Fibroblast of gingiva (primary cell): ENCODE results near the gene FAM168A.

Source experiments
- DNase-seq: peaks from one replicate; pipeline ENCODE4 v3.0.0-alpha.2; 2011; ENCODE audit warnings: low read depth

Gene FAM168A

GRCh38 chr11:73399636-73400035, 198.3 kb downstream of the FAM168A start:
- no peak for DNase-seq

GRCh38 chr11:73399159-73399590, 198.7 kb downstream of the FAM168A start:
- DNase-seq, result no peak

GRCh38 chr11:73398721-73399120, 199.2 kb downstream of the FAM168A start:
- no peak for DNase-seq

- DNase-seq, result no peak
Observed at GRCh38 chr11:73398132-73398526, 199.8 kb downstream of the FAM168A start.

- DNase-seq, result no peak
Observed at GRCh38 chr11:73397468-73398131, 200.3 kb downstream of the FAM168A start.

- no peak for DNase-seq
Observed at GRCh38 chr11:73396985-73397384, 200.9 kb downstream of the FAM168A start.

- no peak for DNase-seq
Observed at GRCh38 chr11:73396251-73396930, 201.5 kb downstream of the FAM168A start.

- no peak for DNase-seq
Observed at GRCh38 chr11:73395297-73396208, 202.4 kb downstream of the FAM168A start.

- DNase-seq, result no peak
Observed at GRCh38 chr11:73394416-73395296, 203.3 kb downstream of the FAM168A start.

GRCh38 chr11:73393479-73394415, 204.2 kb downstream of the FAM168A start:
- DNase-seq, result peak; percentile 70

- no peak for DNase-seq
Observed at GRCh38 chr11:73393011-73393380, 204.9 kb downstream of the FAM168A start.

- no peak for DNase-seq
Observed at GRCh38 chr11:73392108-73393010, 205.6 kb downstream of the FAM168A start.

GRCh38 chr11:73391665-73392064, 206.2 kb downstream of the FAM168A start:
- no peak for DNase-seq

GRCh38 chr11:73390601-73391565, 207.0 kb downstream of the FAM168A start:
- no peak for DNase-seq

GRCh38 chr11:73389916-73390315, 208.0 kb downstream of the FAM168A start:
- DNase-seq, result no peak

GRCh38 chr11:73389134-73389525, 208.8 kb downstream of the FAM168A start:
- DNase-seq, result no peak

- no peak for DNase-seq
Observed at GRCh38 chr11:73388265-73389133, 209.4 kb downstream of the FAM168A start.
